T-helper 1 cell treated with Interleukin-12 subunit alpha and Interleukin-12 subunit beta and Interleukin-4 antibody, amounts not matched to agents 30 μg/mL and 1 μg/mL, for 36 hours (primary cell): Measurements from ENCODE around the gene OOSP4B.
"Not testable (repeated sequence)": the region's sequence is repeated elsewhere in the genome, so short reads cannot be mapped to it uniquely, and the experiment has no call there.

Source experiments
- H3K27ac Mint-ChIP-seq: one replicate; pipeline ENCODE4 v1.8.0; 2021; ENCODE audit warnings: mild to moderate bottlenecking, mixed read lengths
- H3K27me3 Mint-ChIP-seq: one replicate; pipeline ENCODE4 v1.8.0; 2021; ENCODE audit warnings: low read depth, mixed read lengths
- H3K36me3 Mint-ChIP-seq: one replicate; pipeline ENCODE4 v1.8.0; 2021; ENCODE audit warnings: low read depth, mixed read lengths
- H3K4me1 Mint-ChIP-seq: one replicate; pipeline ENCODE4 v1.8.0; 2021; ENCODE audit warnings: low read depth, mixed read lengths
- H3K4me3 Mint-ChIP-seq: one replicate; pipeline ENCODE4 v1.8.0; 2021; ENCODE audit warnings: mild to moderate bottlenecking, moderate library complexity, mixed read lengths
- H3K9me3 Mint-ChIP-seq: one replicate; pipeline ENCODE4 v1.8.0; 2021; ENCODE audit warnings: mixed read lengths

Gene OOSP4B

DNA sequence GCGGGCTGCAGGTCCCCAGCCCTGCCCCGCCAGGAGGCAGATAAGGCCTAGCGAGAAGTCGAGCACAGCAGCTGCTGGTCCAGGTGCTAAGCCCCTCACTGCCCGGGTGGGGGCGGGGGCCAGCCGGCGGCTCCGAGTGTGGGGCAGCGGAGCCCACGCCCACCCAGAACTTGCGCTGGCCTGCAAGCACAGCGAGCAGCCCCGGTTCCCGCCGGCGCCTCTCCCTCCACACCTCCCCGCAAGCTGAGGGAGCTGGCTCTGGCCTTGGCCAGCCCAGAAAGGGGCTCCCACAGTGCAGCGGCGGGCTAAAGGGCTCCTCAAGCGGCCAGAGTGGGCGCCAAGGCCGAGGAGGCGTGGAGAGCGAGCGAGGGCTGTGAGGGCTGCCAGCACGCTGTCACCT is 3.4 kb downstream of the OOSP4B start:
- not testable (repeated sequence) for H3K4me3 Mint-ChIP-seq, H3K36me3 Mint-ChIP-seq, H3K9me3 Mint-ChIP-seq, H3K27ac Mint-ChIP-seq, H3K4me1 Mint-ChIP-seq, H3K27me3 Mint-ChIP-seq

DNA sequence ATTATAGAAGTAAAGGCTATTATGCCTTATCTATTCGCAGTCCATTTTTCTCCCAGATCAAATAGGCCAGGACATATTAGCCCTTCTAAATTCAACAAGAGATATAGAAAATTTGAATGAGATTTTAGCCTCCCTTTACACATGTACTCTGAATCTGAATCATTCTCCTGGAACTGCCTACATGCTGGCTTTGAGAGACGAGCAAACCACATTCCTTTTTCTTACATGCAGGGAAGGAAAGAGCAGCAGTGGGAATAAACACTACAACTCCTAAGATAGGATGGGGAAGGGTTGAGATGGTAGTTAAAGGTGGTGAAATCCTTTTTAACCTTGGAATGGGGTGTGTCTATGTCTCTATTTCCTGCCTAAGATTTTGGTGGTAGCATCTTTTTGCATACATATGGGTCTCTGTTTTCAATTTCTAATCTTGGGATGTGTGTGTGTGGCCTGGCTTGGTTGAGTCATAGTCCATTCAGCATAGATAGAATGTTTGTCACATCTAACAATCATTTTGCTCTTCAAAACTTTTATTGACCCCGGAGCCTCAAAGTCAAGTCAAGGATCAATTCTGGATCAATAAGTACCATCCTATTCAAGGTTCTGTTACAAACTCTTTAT is 12.1 kb downstream of the OOSP4B start:
- Mint-ChIP-seq H3K36me3 (no peaks in the 10 kb centered on the region), H3K4me3 (no peak overlapping the region), H3K4me1 (no peaks in the 10 kb centered on the region), H3K9me3 (no peaks in the 10 kb centered on the region), H3K27ac (no peak overlapping the region), H3K27me3 (no peaks in the 10 kb centered on the region)

- no peak within 1 kb of the TSS for H3K27ac Mint-ChIP-seq
- H3K9me3 Mint-ChIP-seq, result no peaks in the 10 kb centered on the region
- H3K36me3 Mint-ChIP-seq, result no peaks in the 10 kb centered on the region
- no peaks in the 10 kb centered on the region for H3K4me1 Mint-ChIP-seq
- H3K27me3 Mint-ChIP-seq, result no peaks in the 10 kb centered on the region
- no peak within 1 kb of the TSS for H3K4me3 Mint-ChIP-seq
Observed at GRCh38 chr11:60040109-60040508, 23.1 kb downstream of the OOSP4B start, which contains the start of gene OOSP2. Gene OOSP2 (plus strand): TSS chr11:60040409. CDS start chr11:60040460, 51 bp downstream.

- H3K27me3 Mint-ChIP-seq, H3K4me3 Mint-ChIP-seq, H3K36me3 Mint-ChIP-seq, H3K4me1 Mint-ChIP-seq, H3K9me3 Mint-ChIP-seq, H3K27ac Mint-ChIP-seq: not testable (repeated sequence)
Observed at GRCh38 chr11:60050422-60050821, 33.4 kb downstream of the OOSP4B start.

DNA sequence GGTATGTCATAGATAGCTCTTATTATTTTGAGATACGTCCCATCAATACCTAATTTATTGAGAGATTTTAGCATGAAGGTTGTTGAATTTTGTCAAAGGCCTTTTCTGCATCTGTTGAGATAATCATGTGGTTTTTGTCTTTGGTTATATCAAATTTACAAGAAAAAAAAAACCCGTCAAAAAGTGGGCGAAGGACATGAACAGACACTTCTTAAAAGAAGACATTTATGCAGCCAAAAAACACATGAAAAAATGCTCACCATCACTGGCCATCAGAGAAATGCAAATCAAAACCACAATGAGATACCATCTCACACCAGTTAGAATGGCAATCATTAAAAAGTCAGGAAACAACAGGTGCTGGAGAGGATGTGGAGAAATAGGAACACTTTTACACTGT is 33.9 kb downstream of the OOSP4B start:
- not testable (repeated sequence) for H3K27ac Mint-ChIP-seq, H3K9me3 Mint-ChIP-seq, H3K4me1 Mint-ChIP-seq, H3K27me3 Mint-ChIP-seq, H3K36me3 Mint-ChIP-seq, H3K4me3 Mint-ChIP-seq

DNA sequence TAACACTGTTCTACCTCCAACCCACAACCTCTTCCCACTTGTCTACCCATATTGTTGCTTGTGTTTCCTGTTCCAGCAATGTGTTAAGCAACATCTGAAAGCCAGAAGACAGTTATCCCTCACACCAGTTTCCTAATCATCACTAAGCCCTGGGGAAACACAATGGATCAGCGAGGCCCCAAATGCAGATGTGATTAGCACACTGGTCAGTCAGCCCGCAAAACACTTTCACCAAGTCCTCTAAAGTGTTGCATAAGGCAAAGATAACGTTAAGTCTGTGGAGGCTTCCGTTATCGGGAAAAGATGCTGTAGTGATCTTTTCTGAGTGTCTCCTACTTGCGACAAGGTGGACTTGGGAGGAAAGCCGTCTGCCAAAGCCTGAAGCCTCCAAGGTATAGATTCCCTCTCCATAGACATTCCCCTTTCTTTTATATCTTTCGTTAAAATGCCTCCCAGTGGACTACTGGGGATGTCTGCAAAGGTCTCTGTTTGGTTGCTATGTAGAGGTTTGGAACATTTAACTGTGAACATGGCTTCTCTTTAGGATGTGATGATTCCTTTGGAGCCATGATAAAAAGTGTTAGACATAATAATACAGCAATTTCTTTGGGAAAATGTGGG is 39.5 kb downstream of the OOSP4B start, which contains the start of gene MS4A3:
TSS of gene MS4A3 (plus strand) at position 317 of the 621 bp plus-strand sequence. CDS start 4,496 bp downstream, outside the sequence.
- no peaks in the 10 kb centered on the region for H3K36me3 Mint-ChIP-seq
- peaks cover 1% of the 10 kb centered on the region for H3K4me1 Mint-ChIP-seq
- peaks cover 4% of the 10 kb centered on the region for H3K9me3 Mint-ChIP-seq
- H3K27me3 Mint-ChIP-seq, result no peaks in the 10 kb centered on the region
- no peak within 1 kb of the TSS for H3K4me3 Mint-ChIP-seq
- no peak within 1 kb of the TSS for H3K27ac Mint-ChIP-seq

DNA sequence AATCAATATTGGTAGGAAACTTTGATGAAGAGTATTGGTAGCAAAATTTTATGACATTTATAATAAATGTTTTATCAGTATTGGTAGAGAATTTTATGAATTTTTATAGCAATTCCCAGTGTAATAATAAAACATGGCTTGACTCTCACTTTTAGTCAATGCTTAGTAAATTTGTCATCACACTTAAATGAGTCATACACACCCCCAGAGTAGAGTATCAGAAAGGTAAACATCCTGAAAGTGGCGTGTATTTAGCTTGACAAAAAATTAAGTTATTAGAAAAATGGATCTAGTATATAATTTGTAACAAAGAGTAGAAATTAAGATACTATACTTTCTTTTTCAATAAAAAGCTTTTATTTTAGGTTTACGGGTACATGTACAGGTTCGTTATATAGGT is 42.1 kb downstream of the OOSP4B start:
- Mint-ChIP-seq H3K27me3 (no peaks in the 10 kb centered on the region), H3K4me3 (no peak overlapping the region), H3K9me3 (peaks cover 4% of the 10 kb centered on the region), H3K4me1 (peaks cover 1% of the 10 kb centered on the region), H3K27ac (no peak overlapping the region), H3K36me3 (no peaks in the 10 kb centered on the region)

DNA sequence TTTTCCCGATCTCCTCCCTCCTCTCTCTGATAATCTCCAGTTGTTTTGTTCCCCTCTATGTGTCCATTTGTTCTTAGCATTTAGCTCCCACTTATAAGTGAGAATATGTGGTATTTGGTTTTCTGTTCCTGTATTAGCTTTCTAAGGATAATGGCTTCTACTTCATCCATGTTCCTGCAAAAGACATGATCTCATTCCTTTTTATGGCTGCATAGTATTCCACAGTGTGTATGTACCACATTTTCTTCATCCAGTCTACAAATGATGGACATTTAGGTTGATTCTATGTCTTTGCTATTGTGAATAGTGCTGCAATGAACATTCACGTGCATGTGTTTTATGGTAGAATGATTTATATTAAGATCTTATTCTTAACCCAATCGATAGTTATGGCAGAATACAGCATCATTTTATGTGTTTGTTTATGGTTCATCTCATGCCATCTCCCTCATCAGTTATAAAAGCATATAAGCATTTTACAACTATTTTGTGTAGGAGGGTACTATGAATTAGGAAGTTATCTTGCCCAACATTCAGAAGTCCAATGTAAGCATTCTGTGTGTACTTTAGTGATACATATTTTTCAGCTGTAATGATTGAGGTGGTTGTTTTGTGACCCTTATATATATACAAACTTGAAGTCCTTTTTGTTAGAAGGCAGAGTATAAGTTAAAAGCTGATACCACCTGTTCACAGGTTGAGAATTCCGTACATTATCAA is 42.7 kb downstream of the OOSP4B start:
- peaks cover 1% of the 10 kb centered on the region for H3K4me1 Mint-ChIP-seq
- H3K36me3 Mint-ChIP-seq, result no peaks in the 10 kb centered on the region
- H3K9me3 Mint-ChIP-seq, result peaks cover 4% of the 10 kb centered on the region
- no peak overlapping the region for H3K27ac Mint-ChIP-seq
- H3K4me3 Mint-ChIP-seq, result no peak overlapping the region
- no peaks in the 10 kb centered on the region for H3K27me3 Mint-ChIP-seq

DNA sequence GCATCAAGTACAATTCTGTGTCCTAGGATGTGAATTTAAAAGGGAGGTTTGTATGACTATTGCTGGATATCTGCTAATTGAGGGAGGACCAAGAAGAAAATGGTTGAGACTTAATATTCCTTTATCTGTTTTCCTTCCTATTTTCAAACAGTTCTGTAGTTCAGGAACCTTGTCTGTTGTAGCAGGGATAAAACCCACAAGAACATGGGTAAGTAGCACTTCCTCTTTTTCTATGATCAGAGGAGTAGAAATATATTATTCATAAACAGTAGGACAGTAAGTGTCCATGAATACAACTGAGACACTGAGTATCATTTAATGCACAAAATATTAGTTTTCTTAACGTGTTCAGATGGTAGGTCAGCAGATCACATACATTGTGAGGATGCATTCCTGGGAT is 47.1 kb downstream of the OOSP4B start:
- Mint-ChIP-seq H3K27me3 (no peaks in the 10 kb centered on the region), H3K27ac (no peak overlapping the region)

GRCh38 chr11:60065801-60066200 is 48.8 kb downstream of the OOSP4B start:
- Mint-ChIP-seq H3K4me3 (no peak overlapping the region), H3K27ac (no peak overlapping the region), H3K4me1 (no peaks in the 10 kb centered on the region), H3K27me3 (no peaks in the 10 kb centered on the region), H3K36me3 (no peaks in the 10 kb centered on the region), H3K9me3 (no peaks in the 10 kb centered on the region)

More for the DNA sequence above, 47.1 kb downstream of the OOSP4B start:
- Mint-ChIP-seq H3K4me1 (peaks cover 1% of the 10 kb centered on the region), H3K4me3 (no peak overlapping the region), H3K36me3 (no peaks in the 10 kb centered on the region), H3K9me3 (peaks cover 4% of the 10 kb centered on the region)

DNA sequence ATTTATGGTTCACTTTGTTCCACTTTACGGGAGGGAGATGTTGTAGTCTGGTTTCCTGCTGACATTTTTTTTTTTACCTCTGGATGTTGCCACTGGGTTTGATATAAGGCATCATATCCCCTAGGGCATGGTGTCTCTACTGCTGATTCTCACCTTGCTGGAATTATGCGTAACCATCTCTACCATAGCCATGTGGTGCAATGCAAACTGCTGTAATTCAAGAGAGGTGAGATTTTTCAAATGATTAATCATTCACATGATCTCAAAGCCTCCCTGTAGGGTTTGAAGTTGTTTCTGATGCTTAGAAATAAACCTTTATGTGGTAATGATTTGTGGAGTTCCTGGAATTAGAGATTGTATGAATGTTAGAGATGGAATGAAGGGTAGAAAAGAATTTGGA is 52.5 kb downstream of the OOSP4B start:
- Mint-ChIP-seq H3K27me3 (no peaks in the 10 kb centered on the region), H3K36me3 (no peaks in the 10 kb centered on the region), H3K27ac (no peak overlapping the region)

DNA sequence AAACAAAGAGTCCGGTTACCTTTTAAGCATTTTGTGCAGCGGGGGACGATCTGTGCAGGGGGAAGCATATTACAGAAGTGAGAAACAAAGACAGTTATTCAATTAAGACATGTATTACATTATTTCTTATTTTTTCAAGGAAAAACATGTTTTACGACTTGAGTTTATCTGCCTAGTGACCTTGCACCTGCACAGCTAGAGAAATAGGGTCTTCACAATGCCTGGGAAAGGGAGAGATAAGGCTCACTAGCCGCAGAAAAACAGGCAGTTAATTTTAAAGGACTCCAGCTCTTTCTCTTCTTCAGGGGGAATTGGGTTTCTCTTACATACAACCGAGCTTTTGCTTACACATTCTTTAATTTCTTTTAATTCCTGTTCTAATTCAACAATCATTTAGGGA is 54.7 kb downstream of the OOSP4B start:
- not testable (repeated sequence) for H3K4me3 Mint-ChIP-seq, H3K9me3 Mint-ChIP-seq, H3K36me3 Mint-ChIP-seq, H3K27ac Mint-ChIP-seq, H3K4me1 Mint-ChIP-seq, H3K27me3 Mint-ChIP-seq

More for the DNA sequence above, 52.5 kb downstream of the OOSP4B start:
- H3K4me1 Mint-ChIP-seq, result no peaks in the 10 kb centered on the region
- H3K4me3 Mint-ChIP-seq, result no peak overlapping the region
- H3K9me3 Mint-ChIP-seq, result no peaks in the 10 kb centered on the region

DNA sequence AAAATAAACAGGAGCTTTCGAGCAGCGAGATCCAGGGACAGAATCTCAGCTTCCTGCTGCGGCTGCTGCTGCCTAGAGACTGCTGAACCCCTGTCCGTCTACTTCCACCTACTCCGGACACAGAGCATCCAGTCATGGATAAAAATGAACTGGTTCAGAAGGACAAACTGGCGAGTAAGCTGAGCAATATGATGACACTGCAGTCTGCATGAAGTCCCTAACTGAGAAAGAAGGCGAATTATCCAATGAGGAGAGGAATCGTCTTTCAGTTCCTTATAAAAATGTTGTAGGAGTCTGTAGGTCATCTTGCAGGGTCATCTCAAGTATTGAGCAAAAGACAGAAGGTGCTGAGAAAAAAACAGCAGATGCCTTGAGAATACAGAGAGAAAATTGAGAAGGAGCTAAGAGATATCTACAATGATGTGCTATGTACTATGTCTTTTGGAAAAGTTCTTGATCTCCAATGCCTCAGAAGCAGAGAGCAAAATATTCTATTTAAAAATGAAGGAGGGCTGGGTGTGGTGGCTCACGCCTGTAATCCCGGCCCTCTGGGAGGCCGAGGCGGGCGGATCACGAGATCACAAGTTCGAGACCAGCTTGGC is 60.3 kb downstream of the OOSP4B start:
- H3K36me3 Mint-ChIP-seq, result no peaks in the 10 kb centered on the region

DNA sequence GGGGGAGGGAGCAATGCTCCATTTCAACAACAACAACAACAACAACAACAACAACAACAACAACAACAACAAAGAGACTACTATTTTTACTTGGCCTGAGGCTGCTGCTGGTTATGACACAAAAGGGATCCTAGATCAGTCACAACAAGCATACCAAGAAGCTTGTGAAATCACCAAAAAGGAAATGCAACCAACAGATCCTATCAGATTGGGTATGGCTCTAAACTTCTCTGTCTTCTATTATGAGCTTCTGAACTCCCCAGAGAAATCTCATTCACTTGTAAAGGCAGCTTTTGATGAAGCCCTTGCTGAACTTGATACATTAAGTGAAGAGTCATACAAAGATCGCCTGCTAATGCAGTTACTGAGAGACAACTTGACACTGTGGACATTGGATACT is 61.0 kb downstream of the OOSP4B start:
- no peaks in the 10 kb centered on the region for H3K27me3 Mint-ChIP-seq
- no peaks in the 10 kb centered on the region for H3K4me1 Mint-ChIP-seq
- no peaks in the 10 kb centered on the region for H3K9me3 Mint-ChIP-seq
- no peak overlapping the region for H3K27ac Mint-ChIP-seq
- H3K36me3 Mint-ChIP-seq, result no peaks in the 10 kb centered on the region
- H3K4me3 Mint-ChIP-seq, result no peak overlapping the region

More for the DNA sequence above, 60.3 kb downstream of the OOSP4B start:
- no peaks in the 10 kb centered on the region for H3K27me3 Mint-ChIP-seq
- no peak overlapping the region for H3K27ac Mint-ChIP-seq
- no peaks in the 10 kb centered on the region for H3K4me1 Mint-ChIP-seq
- no peak overlapping the region for H3K4me3 Mint-ChIP-seq
- H3K9me3 Mint-ChIP-seq, result no peaks in the 10 kb centered on the region

DNA sequence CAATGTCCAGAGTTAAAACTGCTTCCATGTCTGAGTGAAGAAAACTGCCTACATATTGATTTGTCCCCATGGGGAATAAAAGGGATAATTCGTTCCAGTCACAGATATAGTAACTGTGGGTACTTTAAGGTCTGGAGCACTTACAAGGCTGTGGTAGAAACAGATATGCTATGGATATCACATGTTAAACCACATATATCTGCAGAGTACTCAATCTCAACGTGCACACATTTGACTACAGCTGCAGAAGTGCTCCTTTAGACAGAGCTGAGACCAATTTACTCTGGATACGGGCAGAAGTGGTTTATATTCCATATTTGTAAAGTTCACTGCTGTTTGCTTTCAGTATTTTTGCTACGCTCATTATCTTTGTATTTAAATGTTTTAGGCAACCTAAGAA is 61.8 kb downstream of the OOSP4B start:
- Mint-ChIP-seq H3K36me3 (no peaks in the 10 kb centered on the region), H3K27me3 (no peaks in the 10 kb centered on the region), H3K27ac (no peak overlapping the region), H3K4me1 (no peaks in the 10 kb centered on the region), H3K9me3 (no peaks in the 10 kb centered on the region), H3K4me3 (no peak overlapping the region)
